Sigmoid colon (tissue), 4 donors: ENCODE measurements around the gene LLGL1.

ENCODE experiments used
- EP300 ChIP-seq, 4 donors: sonication (generic); formaldehyde crosslinking; IDR thresholded peaks; one replicate each; pipeline ENCODE4 v1.6.1; 2017; ENCODE audit warnings: antibody characterized with exemption in 4 of 4
- POLR2A ChIP-seq, 2 donors: fragments of 450-650 bp; IDR thresholded peaks; one replicate each; pipeline ENCODE4 v1.6.1; 2016; ENCODE audit warnings: antibody characterized with exemption in 2 of 2, mild to moderate bottlenecking in 2 of 2, moderate library complexity in 2 of 2
- POLR2AphosphoS5 ChIP-seq, 4 donors: sonication (generic); formaldehyde crosslinking; IDR thresholded peaks; one replicate each; pipeline ENCODE4 v1.6.1; 2017; ENCODE audit warnings: antibody characterized with exemption in 4 of 4
- TF ChIP-seq, protein P1 (sequence below), 4 experiments: fragments of 450-650 bp in 3 of 4; fragments of 200-600 bp in 1 of 4; IDR thresholded peaks; one replicate each; pipeline ENCODE4 v1.5.1; 2016 to 2019; ENCODE audit warnings: antibody characterized with exemption in 4 of 4, mild to moderate bottlenecking in 3 of 4, moderate library complexity in 2 of 4

DNA sequence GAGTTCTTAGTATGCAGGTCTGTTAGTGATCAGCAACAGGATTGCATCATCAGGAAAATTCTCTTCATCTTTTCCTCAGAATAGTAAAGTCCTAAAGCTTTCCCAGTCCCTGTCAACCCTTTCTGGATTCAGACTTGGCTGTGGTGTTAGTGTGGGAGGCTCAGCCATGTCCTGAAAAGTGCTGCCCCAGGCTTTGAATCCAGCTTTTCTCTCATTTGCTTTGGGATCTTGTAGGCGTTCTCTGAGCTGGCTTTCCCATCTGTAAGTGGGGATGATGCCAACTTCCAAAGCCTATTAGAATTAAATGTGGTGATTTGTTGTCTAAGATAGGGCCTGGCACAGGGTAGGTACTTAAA lies 38.8 kb upstream of the LLGL1 start:
- TF ChIP-seq POLR2AphosphoS5 (IDR thresholded peaks at IDR 0.05) (no peak), EP300 (IDR thresholded peaks at IDR 0.05) (no peak), POLR2A (IDR thresholded peaks at IDR 0.05) (no peak)
- TF ChIP-seq, protein P1, sequence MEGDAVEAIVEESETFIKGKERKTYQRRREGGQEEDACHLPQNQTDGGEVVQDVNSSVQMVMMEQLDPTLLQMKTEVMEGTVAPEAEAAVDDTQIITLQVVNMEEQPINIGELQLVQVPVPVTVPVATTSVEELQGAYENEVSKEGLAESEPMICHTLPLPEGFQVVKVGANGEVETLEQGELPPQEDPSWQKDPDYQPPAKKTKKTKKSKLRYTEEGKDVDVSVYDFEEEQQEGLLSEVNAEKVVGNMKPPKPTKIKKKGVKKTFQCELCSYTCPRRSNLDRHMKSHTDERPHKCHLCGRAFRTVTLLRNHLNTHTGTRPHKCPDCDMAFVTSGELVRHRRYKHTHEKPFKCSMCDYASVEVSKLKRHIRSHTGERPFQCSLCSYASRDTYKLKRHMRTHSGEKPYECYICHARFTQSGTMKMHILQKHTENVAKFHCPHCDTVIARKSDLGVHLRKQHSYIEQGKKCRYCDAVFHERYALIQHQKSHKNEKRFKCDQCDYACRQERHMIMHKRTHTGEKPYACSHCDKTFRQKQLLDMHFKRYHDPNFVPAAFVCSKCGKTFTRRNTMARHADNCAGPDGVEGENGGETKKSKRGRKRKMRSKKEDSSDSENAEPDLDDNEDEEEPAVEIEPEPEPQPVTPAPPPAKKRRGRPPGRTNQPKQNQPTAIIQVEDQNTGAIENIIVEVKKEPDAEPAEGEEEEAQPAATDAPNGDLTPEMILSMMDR (IDR thresholded peaks at IDR 0.05) = no peak
